Transverse colon (tissue), 4 donors: ENCODE measurements around the gene STIM1.

ENCODE experiments used
- CTCF ChIP-seq, 5 experiments: fragments of 200-600 bp in 3 of 5; fragments of 450-650 bp in 2 of 5; sonication (generic) in 3 of 5; IDR thresholded peaks; 1 replicate in 2 of 5; 2 replicates in 3 of 5; pipeline ENCODE4 v1.5.1; 2016 to 2017; ENCODE audit warnings: antibody characterized with exemption in 5 of 5, inconsistent platforms in 3 of 5, mild to moderate bottlenecking in 2 of 5, moderate library complexity in 1 of 5
- EP300 ChIP-seq: sonication (generic); formaldehyde crosslinking; IDR thresholded peaks from one replicate; pipeline ENCODE4 v1.6.1; 2017; ENCODE audit warnings: antibody characterized with exemption, low read depth
- POLR2AphosphoS5 ChIP-seq, 3 donors: sonication (generic); formaldehyde crosslinking; IDR thresholded peaks; one replicate each; pipeline ENCODE4 v1.6.1; 2016; ENCODE audit warnings: antibody characterized with exemption in 3 of 3

- TF ChIP-seq CTCF (IDR thresholded peaks at IDR 0.05), result no peak
- TF ChIP-seq EP300, result no peak
- no peak for TF ChIP-seq POLR2AphosphoS5 (IDR thresholded peaks at IDR 0.05)
Observed at GRCh38 chr11:3967695-3968094, 112.2 kb downstream of the STIM1 start.
